Liver (tissue), 9 donors: Measurements from ENCODE around the gene TMPRSS5. TPM values are rescaled to one million over a fixed set of nuclear protein-coding genes. Genes with fewer than 3 reads are reported as not detected.
"Not testable (repeated sequence)": the region's sequence is repeated elsewhere in the genome, so short reads cannot be mapped to it uniquely, and the experiment has no call there.

Source experiments
- DNase-seq: peaks from one replicate; pipeline ENCODE4 v3.0.0-alpha.2; 2017; ENCODE audit warnings: low spot score
- H3K27ac ChIP-seq, 2 donors: one replicate each; pipeline ENCODE4 v1.7.0; 2013; ENCODE audit warnings: inconsistent platforms in 2 of 2, low read length in 2 of 2, control low read depth in 1 of 2, low read depth in 1 of 2, mild to moderate bottlenecking in 1 of 2
- H3K27me3 ChIP-seq, 4 donors: one replicate each; pipeline versions ENCODE4 v1.6.1 to v1.7.0; 2013; ENCODE audit warnings: low read length in 3 of 4, inconsistent platforms in 1 of 4, mild to moderate bottlenecking in 1 of 4, moderate library complexity in 1 of 4; ENCODE audit not compliant: control insufficient read depth in 4 of 4, insufficient read depth in 4 of 4
- H3K36me3 ChIP-seq, 4 donors: one replicate each; pipeline versions ENCODE4 v1.6.1 to v1.7.0; 2013; ENCODE audit warnings: low read length in 3 of 4, mild to moderate bottlenecking in 3 of 4, low read depth in 1 of 4, moderate library complexity in 1 of 4; ENCODE audit not compliant: control insufficient read depth in 4 of 4, insufficient read depth in 3 of 4
- H3K4me1 ChIP-seq, 4 donors: one replicate each; pipeline versions ENCODE4 v1.6.1 to v1.7.0; 2013; ENCODE audit warnings: low read length in 3 of 4, mild to moderate bottlenecking in 3 of 4, moderate library complexity in 1 of 4; ENCODE audit not compliant: control insufficient read depth in 4 of 4, insufficient read depth in 4 of 4
- H3K4me3 ChIP-seq, 3 donors: one replicate each; pipeline versions ENCODE4 v1.6.1 to v1.7.0; 2013; ENCODE audit warnings: low read length in 3 of 3, control low read depth in 1 of 3, low read depth in 1 of 3, mild to moderate bottlenecking in 1 of 3
- H3K9ac ChIP-seq, 2 donors: one replicate each; pipeline ENCODE4 v1.7.0; 2013; ENCODE audit warnings: low read length in 2 of 2, mild to moderate bottlenecking in 2 of 2, moderate library complexity in 2 of 2, control low read depth in 1 of 2, low read depth in 1 of 2
- H3K9me3 ChIP-seq, 4 donors: one replicate each; pipeline versions ENCODE4 v1.6.1 to v1.7.0; 2013; ENCODE audit warnings: low read length in 3 of 4; ENCODE audit not compliant: control insufficient read depth in 4 of 4
- ATF3 ChIP-seq: IDR thresholded peaks from 2 replicates; pipeline ENCODE4 v1.6.1; 2016; ENCODE audit warnings: antibody characterized with exemption
- CTCF ChIP-seq: fragments of 150-350 bp; IDR thresholded peaks from 2 replicates; pipeline ENCODE4 v1.5.1; 2017; ENCODE audit warnings: improper control_type of control experiment, low read depth, low read length; ENCODE audit not compliant: missing input control
- EGR1 ChIP-seq, 2 donors: IDR thresholded peaks; 2 replicates each; pipeline ENCODE4 v1.6.1; 2016 to 2018; ENCODE audit warnings: antibody characterized with exemption in 2 of 2, low read depth in 2 of 2
- FOXA1 ChIP-seq: IDR thresholded peaks from 2 replicates; pipeline ENCODE4 v1.6.1; 2016; ENCODE audit warnings: antibody characterized with exemption
- FOXA2 ChIP-seq: IDR thresholded peaks from 2 replicates; pipeline ENCODE4 v1.6.1; 2016; ENCODE audit warnings: antibody characterized with exemption
- GABPA ChIP-seq, 2 donors: IDR thresholded peaks in 1 of 2; conservative IDR thresholded peaks in 1 of 2; 2 replicates each; pipeline ENCODE4 v1.6.1; 2016; ENCODE audit warnings: antibody characterized with exemption in 2 of 2, mild to moderate bottlenecking in 1 of 2, moderate library complexity in 1 of 2
- HNF4A ChIP-seq, 2 donors: conservative IDR thresholded peaks; 2 replicates each; pipeline ENCODE4 v1.6.1; 2016; ENCODE audit warnings: antibody characterized with exemption in 2 of 2, mild to moderate bottlenecking in 2 of 2
- HNF4G ChIP-seq: IDR thresholded peaks from 2 replicates; pipeline ENCODE4 v1.6.1; 2016; ENCODE audit warnings: antibody characterized with exemption
- MAX ChIP-seq: IDR thresholded peaks from 2 replicates; pipeline ENCODE4 v1.6.1; 2016; ENCODE audit warnings: antibody characterized with exemption
- RAD21 ChIP-seq, 2 donors: IDR thresholded peaks; 2 replicates each; pipeline ENCODE4 v1.6.1; 2016; ENCODE audit warnings: antibody characterized with exemption in 2 of 2, mild to moderate bottlenecking in 2 of 2
- REST ChIP-seq: IDR thresholded peaks from 2 replicates; pipeline ENCODE4 v1.6.1; 2016; ENCODE audit warnings: antibody characterized with exemption, mild to moderate bottlenecking
- SP1 ChIP-seq: IDR thresholded peaks from 2 replicates; pipeline ENCODE4 v1.6.1; 2018; ENCODE audit warnings: antibody characterized with exemption, mild to moderate bottlenecking
- TAF1 ChIP-seq: conservative IDR thresholded peaks from 2 replicates; pipeline ENCODE4 v1.6.1; 2016; ENCODE audit warnings: antibody characterized with exemption, mild to moderate bottlenecking
- YY1 ChIP-seq: IDR thresholded peaks from 2 replicates; pipeline ENCODE4 v1.6.1; 2016; ENCODE audit warnings: antibody characterized with exemption, mild to moderate bottlenecking
- WGBS: extraction: QIAGEN DNeasy Blood & Tissue Kit; methylation state at CpG from one replicate; pipeline ENCODE4 v1.1.7; 2013; 5-methylcytosine and 5-hydroxymethylcytosine counted together
- polyA plus RNA-seq, 2 donors: library from polyadenylated mRNA; stranded (reverse) in 1 of 2; unstranded in 1 of 2; fragments of 200-250 nt in 1 of 2; fragments of >200 nt in 1 of 2; fragmentation: Nextera tagmentation in 1 of 2; extraction: Ambion mirVana in 1 of 2; gene quantifications; one replicate each; pipeline versions ENCODE4 v1.2.1 to v1.2.3, GENCODE V29; 2013 to 2015
- total RNA-seq, 2 donors: library from RNA; depleted of rRNA; stranded (reverse); fragments of >200 nt; gene quantifications; one replicate each; pipeline ENCODE4 v1.2.3, GENCODE V29; 2014
- donor health status: healthy.
- donor health status: healthy.
- donor health status: healthy.
- donor health status: healthy.
- donor health status: healthy.

TMPRSS5 gene
- total and polyA plus RNA-seq, 4 donors: 0.05 to 0.39 (median 0.17) TPM

GRCh38 chr11:113673550-113674396 is 32.3 kb downstream of the TMPRSS5 start (continued):
- TF ChIP-seq CTCF: no peak
- no peak for TF ChIP-seq RAD21 (IDR thresholded peaks at IDR 0.05)
- TF ChIP-seq TAF1: no peak
- TF ChIP-seq FOXA1: no peak
- no peak for TF ChIP-seq YY1
- TF ChIP-seq HNF4A (conservative IDR thresholded peaks at IDR 0.05): no peak

- not testable (repeated sequence) for H3K36me3 ChIP-seq, H3K4me1 ChIP-seq, H3K9ac ChIP-seq, H3K27me3 ChIP-seq, DNase-seq, H3K27ac ChIP-seq, H3K9me3 ChIP-seq, H3K4me3 ChIP-seq
- 95% methylated on average over 3 of the region's 3 CpGs for WGBS
Measured at GRCh38 chr11:113671914-113672313, 34.2 kb downstream of the TMPRSS5 start.

- H3K9me3 ChIP-seq: peaks cover 0 to 2% (median 0%) of the 10 kb centered on the region in 4 donors
- 74% methylated on average over 3 of the region's 3 CpGs for WGBS
- no peak for DNase-seq
- H3K4me3 ChIP-seq: no peak overlapping the region
- no peak overlapping the region for H3K27ac ChIP-seq
- no peak overlapping the region for H3K9ac ChIP-seq
- no peaks in the 10 kb centered on the region for H3K27me3 ChIP-seq
- TF ChIP-seq SP1: no peak
- no peak for TF ChIP-seq HNF4A (conservative IDR thresholded peaks at IDR 0.05)
- TF ChIP-seq CTCF: no peak
- no peak for TF ChIP-seq REST
- TF ChIP-seq RAD21 (IDR thresholded peaks at IDR 0.05): no peak
- no peak for TF ChIP-seq GABPA (IDR thresholded peaks at IDR 0.05 in 1 of 2, conservative IDR thresholded peaks at IDR 0.05 in 1 of 2)
- no peak for TF ChIP-seq ATF3
- TF ChIP-seq EGR1 (IDR thresholded peaks at IDR 0.05; ENCODE audit: low read depth in 2 of 2): no peak
- TF ChIP-seq MAX: no peak
- TF ChIP-seq FOXA2: no peak
- no peak for TF ChIP-seq YY1
- no peak for TF ChIP-seq HNF4G
- TF ChIP-seq FOXA1: no peak
- TF ChIP-seq TAF1: no peak
- H3K36me3 ChIP-seq: no peaks in the 10 kb centered on the region
- H3K4me1 ChIP-seq: no peaks in the 10 kb centered on the region
Measured at GRCh38 chr11:113670831-113671215, 35.3 kb downstream of the TMPRSS5 start.
